Spleen (tissue), 11 donors: Measurements from ENCODE around the gene TRIO. TPM values are rescaled to one million over a fixed set of nuclear protein-coding genes. Genes with fewer than 3 reads are reported as not detected.

Experiments used
- DNase-seq: peaks from one replicate; pipeline ENCODE4 v3.0.0-alpha.2; 2020
- H3K27ac ChIP-seq, 8 donors: fragments of 200-600 bp; sonication (generic) in 7 of 8; 1 replicate in 4 of 8; 2 replicates in 4 of 8; pipeline versions ENCODE4 v1.5.0 to v1.8.0; 2016 to 2021; ENCODE audit warnings: inconsistent platforms in 4 of 8, mild to moderate bottlenecking in 4 of 8, moderate library complexity in 1 of 8
- H3K27me3 ChIP-seq, 7 donors: fragments of 200-600 bp; sonication (generic) in 6 of 7; replicated peaks in 1 of 7; 1 replicate in 4 of 7; 2 replicates in 3 of 7; pipeline versions ENCODE4 v1.5.0 to v1.8.0; 2016 to 2021; ENCODE audit warnings: inconsistent platforms in 3 of 7, mild to moderate bottlenecking in 1 of 7
- H3K36me3 ChIP-seq, 6 donors: fragments of 200-600 bp; sonication (generic) in 5 of 6; 1 replicate in 4 of 6; 2 replicates in 2 of 6; pipeline versions ENCODE4 v1.5.0 to v1.8.0; 2016 to 2021; ENCODE audit warnings: inconsistent platforms in 2 of 6
- H3K4me1 ChIP-seq, 6 donors: fragments of 200-600 bp; sonication (generic) in 5 of 6; 1 replicate in 3 of 6; 2 replicates in 3 of 6; pipeline versions ENCODE4 v1.5.0 to v1.8.0; 2016 to 2021; ENCODE audit warnings: inconsistent platforms in 3 of 6
- H3K4me3 ChIP-seq, 8 donors: fragments of 200-600 bp; sonication (generic) in 7 of 8; 1 replicate in 4 of 8; 2 replicates in 4 of 8; pipeline versions ENCODE4 v1.5.0 to v1.8.0; 2016 to 2021; ENCODE audit warnings: inconsistent platforms in 4 of 8, mild to moderate bottlenecking in 4 of 8, moderate library complexity in 2 of 8
- H3K9me3 ChIP-seq, 8 donors: fragments of 200-600 bp; sonication (generic) in 7 of 8; 1 replicate in 4 of 8; 2 replicates in 4 of 8; pipeline versions ENCODE4 v1.5.0 to v1.8.0; 2016 to 2021; ENCODE audit warnings: inconsistent platforms in 4 of 8
- CTCF ChIP-seq, 11 experiments: fragments of 200-600 bp in 7 of 11; fragments of 450-650 bp in 4 of 11; sonication (generic) in 4 of 11; IDR thresholded peaks in 8 of 11; conservative IDR thresholded peaks in 3 of 11; 1 replicate in 7 of 11; 2 replicates in 4 of 11; pipeline versions ENCODE4 v1.4.0 to v1.8.0; 2016 to 2021; ENCODE audit warnings: antibody characterized with exemption in 11 of 11, inconsistent platforms in 4 of 11, mild to moderate bottlenecking in 1 of 11
- POLR2A ChIP-seq, 3 donors: fragments of 450-650 bp; IDR thresholded peaks; one replicate each; pipeline ENCODE4 v1.5.1; 2017; ENCODE audit warnings: antibody characterized with exemption in 3 of 3, mild to moderate bottlenecking in 1 of 3
- POLR2AphosphoS5 ChIP-seq, 3 donors: sonication (generic); formaldehyde crosslinking; IDR thresholded peaks; one replicate each; pipeline ENCODE4 v1.5.1; 2017; ENCODE audit warnings: antibody characterized with exemption in 3 of 3
- WGBS, 5 donors: extraction: QIAGEN DNeasy Blood & Tissue Kit in 3 of 5; methylation state at CpG; one replicate each; pipeline versions ENCODE4 v1.1.5 to v1.1.7; 2013 to 2018; 5-methylcytosine and 5-hydroxymethylcytosine counted together
- intact Hi-C: fragments of 100-400 bp; cut with DNase I; formaldehyde crosslinking; loops from one replicate; pipeline ENCODE4 v1.15.0; 2023; ENCODE audit warnings: low total_unique reads
- polyA plus RNA-seq, 3 donors: library from polyadenylated mRNA; stranded (reverse); fragments of 200-250 nt; gene quantifications; one replicate each; pipeline ENCODE4 v1.2.1, GENCODE V29; 2013
- total RNA-seq, 7 donors: library from RNA; depleted of rRNA in 3 of 7; stranded (reverse); fragments of >200 nt in 3 of 7; fragmentation: NEBNext Ultra II Directional in 4 of 7; extraction: Animal tissue kit (Norgen Biotek cat#: 25700) in 4 of 7; gene quantifications; one replicate each; pipeline versions ENCODE4 v1.1.0 to v1.2.1, GENCODE V29; 2016 to 2021
- donor health status: healthy with polysubstance abuse.
- donor health status: DM: no; HTN: no; CAD: no; lungs with moderate emphysema.
- donor health status: DM: no; HTN: no; CAD: no.
- donor health status: Bipolar disorder and iron deficiency.
- donor health status: healthy.
- donor health status: DM: no; HTN: no; CAD: no.
- donor health status: DM: yes; HTN: yes; CAD: no.

TRIO gene
- total and polyA plus RNA-seq, 10 donors = 21.5 to 280 (median 190) TPM

GRCh38 chr5:14325369-14325768, 182.2 kb downstream of the TRIO start:
- no peak overlapping the region for H3K4me3 ChIP-seq
- no peak for DNase-seq
- H3K27ac ChIP-seq = no peak overlapping the region
- peaks cover 0 to 54% (median 5%) of the 10 kb centered on the region in 6 donors for H3K36me3 ChIP-seq
- H3K4me1 ChIP-seq = peaks cover 0 to 36% (median 11%) of the 10 kb centered on the region in 6 donors
- WGBS, 5 donors = 89 to 95% (median 90%) methylated on average over 7 of the region's 7 CpGs
- TF ChIP-seq POLR2AphosphoS5 (IDR thresholded peaks at IDR 0.05) (no peak), CTCF (IDR thresholded peaks at IDR 0.05 in 8 of 11, conservative IDR thresholded peaks at IDR 0.05 in 3 of 11) (no peak), POLR2A (IDR thresholded peaks at IDR 0.05) (no peak)
- H3K27me3 ChIP-seq = no peaks in the 10 kb centered on the region
- no peaks in the 10 kb centered on the region for H3K9me3 ChIP-seq
- intact Hi-C loops = no loop called here

GRCh38 chr5:14326035-14326903, 183.1 kb downstream of the TRIO start:
- WGBS, 5 donors = 67 to 84% (median 74%) methylated on average over 10 of the region's 10 CpGs
- intact Hi-C loops = no loop called here
- Histone ChIP-seq H3K36me3 (peaks cover 0 to 45% (median 5%) of the 10 kb centered on the region in 6 donors), H3K4me3 (no peak overlapping the region), H3K27ac (no peak overlapping the region), H3K9me3 (no peaks in the 10 kb centered on the region), H3K27me3 (no peaks in the 10 kb centered on the region), H3K4me1 (peaks cover 0 to 45% (median 20%) of the 10 kb centered on the region in 6 donors)
- no peak for DNase-seq
- TF ChIP-seq POLR2AphosphoS5 (IDR thresholded peaks at IDR 0.05) (no peak), CTCF (IDR thresholded peaks at IDR 0.05 in 8 of 11, conservative IDR thresholded peaks at IDR 0.05 in 3 of 11) (peak in 8 of 11 experiments; percentile 8 to 53 (median 40)), POLR2A (IDR thresholded peaks at IDR 0.05) (no peak)

- H3K27me3 ChIP-seq = no peaks in the 10 kb centered on the region
- no peak overlapping the region for H3K27ac ChIP-seq
- peaks cover 9 to 58% (median 33%) of the 10 kb centered on the region in 6 donors for H3K4me1 ChIP-seq
- TF ChIP-seq POLR2A (IDR thresholded peaks at IDR 0.05) (no peak), CTCF (IDR thresholded peaks at IDR 0.05 in 8 of 11, conservative IDR thresholded peaks at IDR 0.05 in 3 of 11) (no peak), POLR2AphosphoS5 (IDR thresholded peaks at IDR 0.05) (no peak)
- H3K9me3 ChIP-seq = no peaks in the 10 kb centered on the region
- intact Hi-C loops = no loop called here
- H3K36me3 ChIP-seq = peaks cover 0 to 33% (median 2%) of the 10 kb centered on the region in 6 donors
- no peak for DNase-seq
- WGBS, 5 donors = 80 to 90% (median 88%) methylated on average over 6 of the region's 6 CpGs
- H3K4me3 ChIP-seq = no peak overlapping the region
Observed at GRCh38 chr5:14327624-14328023, 184.5 kb downstream of the TRIO start.

DNA sequence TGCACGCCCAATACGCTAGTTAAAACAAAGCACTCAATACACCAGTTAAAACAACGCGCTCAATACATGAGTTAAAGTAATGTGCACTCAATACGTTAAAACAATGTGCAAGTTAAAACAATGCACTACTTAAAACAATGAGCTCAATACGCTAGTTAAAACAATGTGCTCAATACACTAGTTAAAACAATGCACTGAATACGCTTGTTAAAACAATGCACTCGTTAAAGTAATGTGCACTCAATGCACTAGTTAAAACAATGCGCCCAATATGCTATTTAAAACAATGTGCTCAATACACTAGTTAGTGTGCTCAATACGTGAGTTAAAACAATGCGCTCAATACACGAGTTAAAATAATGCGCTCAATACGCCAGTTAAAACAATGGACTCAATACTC, 185.0 kb downstream of the TRIO start:
- no peak for TF ChIP-seq POLR2AphosphoS5 (IDR thresholded peaks at IDR 0.05)
- no peak for TF ChIP-seq POLR2A (IDR thresholded peaks at IDR 0.05)
- TF ChIP-seq CTCF (IDR thresholded peaks at IDR 0.05 in 8 of 11, conservative IDR thresholded peaks at IDR 0.05 in 3 of 11) = no peak
- no peak overlapping the region for H3K27ac ChIP-seq
- H3K9me3 ChIP-seq = no peaks in the 10 kb centered on the region
- peaks cover 0 to 30% (median 4%) of the 10 kb centered on the region in 6 donors for H3K36me3 ChIP-seq
- H3K4me1 ChIP-seq = peaks cover 10 to 63% (median 35%) of the 10 kb centered on the region in 6 donors
- 95 to 97% (median 96%) methylated on average over 14 of the region's 14 CpGs for WGBS, 5 donors
- intact Hi-C loops = no loop called here
- DNase-seq = no peak
- H3K4me3 ChIP-seq = no peak overlapping the region
- H3K27me3 ChIP-seq = no peaks in the 10 kb centered on the region
